DND-41 (cell line): ENCODE measurements around the gene SNX9.

Source experiments
- EZH2 ChIP-seq: IDR thresholded peaks from 3 replicates; pipeline ENCODE4 v1.6.1; 2012; ENCODE audit warnings: borderline replicate concordance, low read depth, mild to moderate bottlenecking, moderate library complexity, low read length, inconsistent platforms; ENCODE audit not compliant: severe bottlenecking
- TF ChIP-seq, protein P1 (sequence below): IDR thresholded peaks from 2 replicates; pipeline ENCODE4 v1.5.1; 2012; ENCODE audit warnings: borderline replicate concordance, low read length, moderate library complexity, mild to moderate bottlenecking; ENCODE audit not compliant: poor library complexity, severe bottlenecking; ENCODE audit errors: extremely low read depth

DNA sequence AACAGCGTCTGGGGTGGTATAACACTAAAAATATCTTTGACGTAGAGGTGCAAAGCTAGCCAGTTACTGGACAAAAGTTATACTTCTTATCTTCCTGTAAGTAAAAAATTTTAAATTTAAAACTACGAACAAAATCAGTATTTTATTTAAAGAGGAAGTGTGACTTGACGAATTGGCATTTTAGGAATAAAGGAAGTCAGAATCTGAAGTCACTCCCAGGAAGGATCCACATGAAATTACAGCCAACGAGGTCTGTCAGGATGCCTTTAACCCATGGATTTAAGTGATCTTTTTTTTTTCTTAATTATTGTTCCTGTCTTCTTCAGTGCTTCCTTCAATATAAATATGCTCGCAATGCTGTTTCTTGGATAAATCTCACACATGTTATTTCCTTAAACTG, 27.2 kb upstream of the SNX9 start:
- no peak for TF ChIP-seq EZH2
- TF ChIP-seq, protein P1, sequence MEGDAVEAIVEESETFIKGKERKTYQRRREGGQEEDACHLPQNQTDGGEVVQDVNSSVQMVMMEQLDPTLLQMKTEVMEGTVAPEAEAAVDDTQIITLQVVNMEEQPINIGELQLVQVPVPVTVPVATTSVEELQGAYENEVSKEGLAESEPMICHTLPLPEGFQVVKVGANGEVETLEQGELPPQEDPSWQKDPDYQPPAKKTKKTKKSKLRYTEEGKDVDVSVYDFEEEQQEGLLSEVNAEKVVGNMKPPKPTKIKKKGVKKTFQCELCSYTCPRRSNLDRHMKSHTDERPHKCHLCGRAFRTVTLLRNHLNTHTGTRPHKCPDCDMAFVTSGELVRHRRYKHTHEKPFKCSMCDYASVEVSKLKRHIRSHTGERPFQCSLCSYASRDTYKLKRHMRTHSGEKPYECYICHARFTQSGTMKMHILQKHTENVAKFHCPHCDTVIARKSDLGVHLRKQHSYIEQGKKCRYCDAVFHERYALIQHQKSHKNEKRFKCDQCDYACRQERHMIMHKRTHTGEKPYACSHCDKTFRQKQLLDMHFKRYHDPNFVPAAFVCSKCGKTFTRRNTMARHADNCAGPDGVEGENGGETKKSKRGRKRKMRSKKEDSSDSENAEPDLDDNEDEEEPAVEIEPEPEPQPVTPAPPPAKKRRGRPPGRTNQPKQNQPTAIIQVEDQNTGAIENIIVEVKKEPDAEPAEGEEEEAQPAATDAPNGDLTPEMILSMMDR, result no peak
